WTC11 (cell line): ENCODE results near the gene ILDR2. TPM values are rescaled to one million over a fixed set of nuclear protein-coding genes. Genes with fewer than 3 reads are reported as not detected.

ENCODE experiments used
- total RNA-seq: library from RNA; stranded (reverse); gene quantifications from 3 replicates; pipeline ENCODE4 v1.2.3, GENCODE V29; 2021

ILDR2 gene
- total RNA-seq, 1 experiment from 2014 or later, result 1.6 TPM

Other genes starting within 250 kb of the ILDR2 start
- 33.1 to 36.7 TPM (median 36.1 TPM) in 3 replicates for gene POGK, start 136.1 kb downstream of the ILDR2 start, total RNA-seq
- 16.6 to 18.8 TPM (median 17.5 TPM) in 3 replicates for gene TADA1, start 99.3 kb downstream of the ILDR2 start, total RNA-seq
- gene MAEL, start 13.7 kb upstream of the ILDR2 start, total RNA-seq, result 0.25 to 0.26 TPM in 2 of 3 replicates, not detected in the other
- 0.25 to 0.63 TPM (median 0.27 TPM) in 3 replicates for gene GPA33, start 114.8 kb upstream of the ILDR2 start, total RNA-seq
- 0.14 to 0.59 TPM (median 0.57 TPM) in 3 replicates for gene STYXL2, start 118.5 kb upstream of the ILDR2 start, total RNA-seq
- gene POU2F1, start 245.3 kb upstream of the ILDR2 start, total RNA-seq, result 51.0 to 55.0 TPM (median 51.3 TPM) in 3 replicates